ENCODE data around the gene CCT5. TPM values are rescaled to one million over a fixed set of nuclear protein-coding genes. Genes with fewer than 3 reads are reported as not detected.
"Not testable (repeated sequence)": the region's sequence is repeated elsewhere in the genome, so short reads cannot be mapped to it uniquely, and the experiment has no call there.

The CCT5 gene
- total RNA-seq, 1 experiment from 2014 or later, result 532 TPM

DNA sequence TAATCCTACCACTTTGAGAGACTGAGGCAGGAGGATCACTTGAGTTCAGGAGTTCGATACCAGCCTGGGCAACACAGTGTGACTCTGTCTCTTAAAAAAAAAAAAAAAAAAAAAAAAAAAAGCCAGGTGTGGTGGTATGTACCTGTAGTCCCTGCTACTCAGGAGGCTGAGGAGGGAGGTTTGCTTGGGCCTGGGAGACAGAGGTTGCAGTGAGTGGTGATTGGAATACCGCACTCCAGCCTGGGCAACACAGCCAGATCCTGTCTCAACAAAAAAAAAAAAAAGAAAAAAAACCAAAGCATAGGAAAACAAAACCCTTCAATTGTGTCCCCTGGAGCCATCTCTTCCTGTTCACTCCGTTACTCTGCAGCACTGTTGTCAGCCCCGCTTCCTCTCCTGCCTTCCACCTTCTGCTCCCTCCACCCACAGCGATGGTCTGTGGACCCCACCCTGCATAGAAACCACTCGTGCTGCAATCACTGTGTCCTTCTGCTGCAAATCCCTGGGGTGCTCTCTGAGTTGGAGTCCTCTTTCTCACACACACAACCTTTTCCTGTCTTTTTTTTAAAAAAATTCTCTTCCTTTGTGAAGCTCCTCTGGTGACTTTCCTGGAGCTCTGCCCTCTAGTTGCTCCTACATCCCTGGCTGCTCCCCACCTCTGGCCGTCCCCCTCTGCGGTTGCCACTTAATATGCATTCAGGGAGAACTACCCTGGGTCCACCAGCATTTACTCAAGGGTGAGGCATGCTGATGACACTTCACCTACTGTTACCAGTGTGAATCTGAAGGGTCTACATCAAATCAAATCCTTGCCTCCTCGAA is 22.2 kb downstream of the CCT5 start:
- Histone ChIP-seq H2AFZ (ENCODE audit: low read length) (no peak overlapping the region), H3T11ph (ENCODE audit: low read length) (no peak overlapping the region), H3K27ac (ENCODE audit: insufficient read length, low read depth, low read length) (no peak overlapping the region), H2BK15ac (ENCODE audit: low read depth, low read length) (no peak overlapping the region), H3K4me2 (ENCODE audit: insufficient read depth, insufficient read length, low read length) (no peak overlapping the region), H3K56ac (ENCODE audit: insufficient read length, low read depth, low read length) (no peak overlapping the region), H3K79me1 (ENCODE audit: insufficient read depth, low read depth, low read length, poor library complexity, severe bottlenecking) (no peaks in the 10 kb centered on the region), H4K5ac (ENCODE audit: insufficient read length, low read depth, low read length) (no peak overlapping the region), H3K27me3 (ENCODE audit: insufficient read depth, low read length) (no peaks in the 10 kb centered on the region), H3K4ac (ENCODE audit: low read depth, low read length) (no peak overlapping the region), H3K9me3 (ENCODE audit: control insufficient read depth, low read depth, low read length) (no peaks in the 10 kb centered on the region), H3K9ac (ENCODE audit: extremely low read depth, insufficient read length, low read length) (no peak overlapping the region), H2BK12ac (ENCODE audit: insufficient read length, low read depth, low read length) (no peak overlapping the region), H2BK5ac (ENCODE audit: insufficient read length, low read length) (no peak overlapping the region), H3K18ac (ENCODE audit: insufficient read length, low read depth, low read length) (no peak overlapping the region), H3K23me2 (ENCODE audit: insufficient read length, low read depth, low read length, poor library complexity, severe bottlenecking) (no peaks in the 10 kb centered on the region), H4K8ac (replicated peaks; ENCODE audit: insufficient read length, low read depth, low read length) (no peak overlapping the region), H2AK5ac (ENCODE audit: insufficient read length, low read length) (no peak overlapping the region), H4K91ac (ENCODE audit: insufficient read length, low read depth, low read length) (no peak overlapping the region), H2BK120ac (ENCODE audit: low read depth, low read length, poor library complexity, severe bottlenecking) (no peak overlapping the region), H2BK20ac (ENCODE audit: low read depth, low read length, poor library complexity, severe bottlenecking) (no peak overlapping the region), H3K4me1 (ENCODE audit: insufficient read depth, low read length) (peaks cover 7% of the 10 kb centered on the region; the same call in 1 of the 2 replicates), H3K79me2 (ENCODE audit: insufficient read depth, low read length) (no peaks in the 10 kb centered on the region), H4K20me1 (ENCODE audit: control insufficient read depth, insufficient read depth, insufficient read length) (no peaks in the 10 kb centered on the region), H3K23ac (ENCODE audit: insufficient read length, low read depth, low read length) (no peak overlapping the region), H3K14ac (ENCODE audit: insufficient read depth, low read length) (no peak overlapping the region)
- Mint-ChIP-seq H3K27me3 (ENCODE audit: low read depth) (no peaks in the 10 kb centered on the region; the same call in 1 of the 2 replicates), H3K36me3 (ENCODE audit: insufficient read depth in 1 of 3, low read depth in 3 of 3) (peaks cover 0 to 7% (median 5%) of the 10 kb centered on the region in 3 experiments; a peak in 3 of 7 replicates), H3K4me3 (no peak overlapping the region; a peak in 1 of 5 replicates), H3K27ac (peak overlapping the region in 2 of 3 experiments; percentile 73 to 84; a peak in 5 of 7 replicates), H3K4me1 (peaks cover 39 to 41% of the 10 kb centered on the region in 2 experiments), H3K9me3 (peaks cover 3 to 6% of the 10 kb centered on the region in 2 experiments; a peak in 4 of 5 replicates)
- TF ChIP-seq, protein P1, sequence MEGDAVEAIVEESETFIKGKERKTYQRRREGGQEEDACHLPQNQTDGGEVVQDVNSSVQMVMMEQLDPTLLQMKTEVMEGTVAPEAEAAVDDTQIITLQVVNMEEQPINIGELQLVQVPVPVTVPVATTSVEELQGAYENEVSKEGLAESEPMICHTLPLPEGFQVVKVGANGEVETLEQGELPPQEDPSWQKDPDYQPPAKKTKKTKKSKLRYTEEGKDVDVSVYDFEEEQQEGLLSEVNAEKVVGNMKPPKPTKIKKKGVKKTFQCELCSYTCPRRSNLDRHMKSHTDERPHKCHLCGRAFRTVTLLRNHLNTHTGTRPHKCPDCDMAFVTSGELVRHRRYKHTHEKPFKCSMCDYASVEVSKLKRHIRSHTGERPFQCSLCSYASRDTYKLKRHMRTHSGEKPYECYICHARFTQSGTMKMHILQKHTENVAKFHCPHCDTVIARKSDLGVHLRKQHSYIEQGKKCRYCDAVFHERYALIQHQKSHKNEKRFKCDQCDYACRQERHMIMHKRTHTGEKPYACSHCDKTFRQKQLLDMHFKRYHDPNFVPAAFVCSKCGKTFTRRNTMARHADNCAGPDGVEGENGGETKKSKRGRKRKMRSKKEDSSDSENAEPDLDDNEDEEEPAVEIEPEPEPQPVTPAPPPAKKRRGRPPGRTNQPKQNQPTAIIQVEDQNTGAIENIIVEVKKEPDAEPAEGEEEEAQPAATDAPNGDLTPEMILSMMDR (conservative IDR thresholded peaks at IDR 0.05), result no peak
- no peak for DNase-seq
- WGBS (ENCODE audit: extremely low coverage, insufficient read length, low lambda C conversion rate), result no CpG with 5 or more reads among the region's 9 CpGs

DNA sequence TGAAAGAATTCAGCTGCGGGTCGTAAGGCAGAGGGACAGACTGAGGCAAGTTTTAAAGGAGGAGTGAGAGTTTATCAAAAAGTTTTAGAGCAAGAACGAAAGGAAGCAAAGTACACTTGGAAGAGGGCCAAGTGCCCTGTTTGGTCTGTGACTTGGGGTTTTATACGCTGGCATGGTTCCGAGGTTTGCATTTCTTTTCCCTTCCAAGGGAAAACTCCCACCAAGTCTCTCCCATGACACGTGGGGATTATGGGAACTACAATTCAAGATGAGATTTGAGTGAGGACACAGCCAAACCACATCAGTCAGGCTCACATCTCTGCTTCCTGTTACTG is 22.8 kb downstream of the CCT5 start:
- H3K14ac ChIP-seq (ENCODE audit: insufficient read depth, low read length); H4K8ac ChIP-seq (replicated peaks; ENCODE audit: insufficient read length, low read depth, low read length); H3K79me2 ChIP-seq (ENCODE audit: insufficient read depth, low read length); H4K5ac ChIP-seq (ENCODE audit: insufficient read length, low read depth, low read length); H3T11ph ChIP-seq (ENCODE audit: low read length); H3K27me3 Mint-ChIP-seq (ENCODE audit: low read depth); H3K9me3 ChIP-seq (ENCODE audit: control insufficient read depth, low read depth, low read length); DNase-seq; H2BK12ac ChIP-seq (ENCODE audit: insufficient read length, low read depth, low read length); H3K56ac ChIP-seq (ENCODE audit: insufficient read length, low read depth, low read length); H3K4me1 ChIP-seq (ENCODE audit: insufficient read depth, low read length); H3K27ac ChIP-seq (ENCODE audit: insufficient read length, low read depth, low read length); H3K23me2 ChIP-seq (ENCODE audit: insufficient read length, low read depth, low read length, poor library complexity, severe bottlenecking); H3K27me3 ChIP-seq (ENCODE audit: insufficient read depth, low read length); H3K18ac ChIP-seq (ENCODE audit: insufficient read length, low read depth, low read length); H3K23ac ChIP-seq (ENCODE audit: insufficient read length, low read depth, low read length); H2BK120ac ChIP-seq (ENCODE audit: low read depth, low read length, poor library complexity, severe bottlenecking); H2BK5ac ChIP-seq (ENCODE audit: insufficient read length, low read length); H3K79me1 ChIP-seq (ENCODE audit: insufficient read depth, low read depth, low read length, poor library complexity, severe bottlenecking); H3K36me3 Mint-ChIP-seq (ENCODE audit: insufficient read depth in 1 of 3, low read depth in 3 of 3); H3K4ac ChIP-seq (ENCODE audit: low read depth, low read length); H3K9ac ChIP-seq (ENCODE audit: extremely low read depth, insufficient read length, low read length); H3K4me2 ChIP-seq (ENCODE audit: insufficient read depth, insufficient read length, low read length); H3K4me3 Mint-ChIP-seq; H2AFZ ChIP-seq (ENCODE audit: low read length); H2BK15ac ChIP-seq (ENCODE audit: low read depth, low read length); H3K9me3 Mint-ChIP-seq; H2BK20ac ChIP-seq (ENCODE audit: low read depth, low read length, poor library complexity, severe bottlenecking); H4K91ac ChIP-seq (ENCODE audit: insufficient read length, low read depth, low read length); H4K20me1 ChIP-seq (ENCODE audit: control insufficient read depth, insufficient read depth, insufficient read length); H2AK5ac ChIP-seq (ENCODE audit: insufficient read length, low read length): not testable (repeated sequence)
- peaks cover 39 to 41% of the 10 kb centered on the region in 2 experiments for H3K4me1 Mint-ChIP-seq
- no CpG with 5 or more reads among the region's 6 CpGs for WGBS (ENCODE audit: extremely low coverage, insufficient read length, low lambda C conversion rate)
- H3K27ac Mint-ChIP-seq, result peak overlapping the region in 1 of 3 experiments; percentile 73; a peak in 2 of 7 replicates

Data from H9 (cell line).